ENCODE results near the gene SETBP1. TPM values are rescaled to one million over a fixed set of nuclear protein-coding genes. Genes with fewer than 3 reads are reported as not detected.

Gene SETBP1
- total RNA-seq, 1 experiment from 2014 or later, result 0.23 TPM

DNA sequence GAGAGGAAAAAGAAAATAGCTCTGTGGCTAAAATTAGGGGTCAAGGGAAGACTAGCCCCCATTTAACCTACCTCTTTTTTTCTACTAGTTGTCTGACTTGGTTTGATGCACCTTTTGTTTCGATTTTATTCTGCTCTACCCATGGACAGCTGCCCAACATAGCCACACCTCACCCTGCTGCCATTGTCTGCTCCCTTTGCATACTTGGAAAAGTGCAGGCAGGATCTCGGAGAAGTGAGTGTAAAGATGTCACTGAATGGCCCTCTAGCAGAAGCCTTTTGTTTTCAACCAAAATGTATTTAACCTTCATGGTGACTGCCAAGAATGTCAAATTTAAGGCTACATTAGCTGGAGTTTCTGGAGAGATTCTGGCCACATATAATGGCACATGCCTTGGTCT is 62.9 kb downstream of the SETBP1 start:
- ATAC-seq, result no peak
- no TSS peak for BruUV-seq (replicated peaks)
- DNase-seq (ENCODE audit: low read depth, low spot score), result no peak

GRCh38 chr18:44744161-44745121 is 63.8 kb downstream of the SETBP1 start:
- ATAC-seq, result no peak
- ChIA-PET POLR2A (no interaction called here), CTCF (no interaction called here)
- H3K27ac ChIP-seq (ENCODE audit: low read length), result no peak overlapping the region
- BruUV-seq (replicated peaks), result no TSS peak
- no peaks in the 10 kb centered on the region for H3K36me3 ChIP-seq (ENCODE audit: control insufficient read depth, insufficient read depth, low read length)
- intact Hi-C loops (cut with micrococcal nuclease; ENCODE audit: unreplicated experiment) (no loop called here), in situ Hi-C loops (cut with HindIII; ENCODE audit: low pct_unique_long_range_greater_than_20kb, low sequenced_read_pairs) (no loop called here)
- no peaks in the 10 kb centered on the region for H3K9me3 ChIP-seq (ENCODE audit: control insufficient read depth, insufficient read depth, low read depth, low read length)
- DNase-seq (ENCODE audit: low read depth, low spot score), result no peak
- H3K4me1 ChIP-seq (ENCODE audit: control insufficient read depth, insufficient read depth, low read length), result no peaks in the 10 kb centered on the region
- no peak overlapping the region for H3K4me3 ChIP-seq (ENCODE audit: low read depth in 2 of 2, low read length in 2 of 2)
- no peaks in the 10 kb centered on the region for H3K27me3 ChIP-seq (ENCODE audit: control insufficient read depth, insufficient read depth, low read length)
- TF ChIP-seq TCF7L2 (IDR thresholded peaks at IDR 0.05; ENCODE audit: low read depth, low read length), result no peak
- TF ChIP-seq CTCF (IDR thresholded peaks at IDR 0.05), result no peak
- TF ChIP-seq, protein P1, sequence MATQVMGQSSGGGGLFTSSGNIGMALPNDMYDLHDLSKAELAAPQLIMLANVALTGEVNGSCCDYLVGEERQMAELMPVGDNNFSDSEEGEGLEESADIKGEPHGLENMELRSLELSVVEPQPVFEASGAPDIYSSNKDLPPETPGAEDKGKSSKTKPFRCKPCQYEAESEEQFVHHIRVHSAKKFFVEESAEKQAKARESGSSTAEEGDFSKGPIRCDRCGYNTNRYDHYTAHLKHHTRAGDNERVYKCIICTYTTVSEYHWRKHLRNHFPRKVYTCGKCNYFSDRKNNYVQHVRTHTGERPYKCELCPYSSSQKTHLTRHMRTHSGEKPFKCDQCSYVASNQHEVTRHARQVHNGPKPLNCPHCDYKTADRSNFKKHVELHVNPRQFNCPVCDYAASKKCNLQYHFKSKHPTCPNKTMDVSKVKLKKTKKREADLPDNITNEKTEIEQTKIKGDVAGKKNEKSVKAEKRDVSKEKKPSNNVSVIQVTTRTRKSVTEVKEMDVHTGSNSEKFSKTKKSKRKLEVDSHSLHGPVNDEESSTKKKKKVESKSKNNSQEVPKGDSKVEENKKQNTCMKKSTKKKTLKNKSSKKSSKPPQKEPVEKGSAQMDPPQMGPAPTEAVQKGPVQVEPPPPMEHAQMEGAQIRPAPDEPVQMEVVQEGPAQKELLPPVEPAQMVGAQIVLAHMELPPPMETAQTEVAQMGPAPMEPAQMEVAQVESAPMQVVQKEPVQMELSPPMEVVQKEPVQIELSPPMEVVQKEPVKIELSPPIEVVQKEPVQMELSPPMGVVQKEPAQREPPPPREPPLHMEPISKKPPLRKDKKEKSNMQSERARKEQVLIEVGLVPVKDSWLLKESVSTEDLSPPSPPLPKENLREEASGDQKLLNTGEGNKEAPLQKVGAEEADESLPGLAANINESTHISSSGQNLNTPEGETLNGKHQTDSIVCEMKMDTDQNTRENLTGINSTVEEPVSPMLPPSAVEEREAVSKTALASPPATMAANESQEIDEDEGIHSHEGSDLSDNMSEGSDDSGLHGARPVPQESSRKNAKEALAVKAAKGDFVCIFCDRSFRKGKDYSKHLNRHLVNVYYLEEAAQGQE (IDR thresholded peaks at IDR 0.05; ENCODE audit: insufficient read depth in 1 of 2, low read depth in 2 of 2, low read length in 1 of 2), result no peak
- no peak for TF ChIP-seq POLR2AphosphoS5 (IDR thresholded peaks at IDR 0.05; ENCODE audit: low read depth, low read length)
- no peak for TF ChIP-seq SIN3A (IDR thresholded peaks at IDR 0.05; ENCODE audit: borderline replicate concordance, insufficient read depth, low read depth, low read length)

More for the DNA sequence above, 62.9 kb downstream of the SETBP1 start:
- ChIA-PET CTCF (no interaction called here), POLR2A (no interaction called here)
- Histone ChIP-seq H3K4me3 (ENCODE audit: low read depth in 2 of 2, low read length in 2 of 2) (no peak overlapping the region), H3K27ac (ENCODE audit: low read length) (no peak overlapping the region), H3K36me3 (ENCODE audit: control insufficient read depth, insufficient read depth, low read length) (no peaks in the 10 kb centered on the region), H3K4me1 (ENCODE audit: control insufficient read depth, insufficient read depth, low read length) (no peaks in the 10 kb centered on the region), H3K27me3 (ENCODE audit: control insufficient read depth, insufficient read depth, low read length) (no peaks in the 10 kb centered on the region), H3K9me3 (ENCODE audit: control insufficient read depth, insufficient read depth, low read depth, low read length) (no peaks in the 10 kb centered on the region)
- in situ Hi-C loops (cut with HindIII; ENCODE audit: low pct_unique_long_range_greater_than_20kb, low sequenced_read_pairs) (no loop called here), intact Hi-C loops (cut with micrococcal nuclease; ENCODE audit: unreplicated experiment) (no loop called here)
- no peak for TF ChIP-seq SIN3A (IDR thresholded peaks at IDR 0.05; ENCODE audit: borderline replicate concordance, insufficient read depth, low read depth, low read length)
- no peak for TF ChIP-seq TCF7L2 (IDR thresholded peaks at IDR 0.05; ENCODE audit: low read depth, low read length)
- no peak for TF ChIP-seq POLR2AphosphoS5 (IDR thresholded peaks at IDR 0.05; ENCODE audit: low read depth, low read length)
- TF ChIP-seq CTCF (IDR thresholded peaks at IDR 0.05), result no peak
- TF ChIP-seq, protein P1 (IDR thresholded peaks at IDR 0.05; ENCODE audit: insufficient read depth in 1 of 2, low read depth in 2 of 2, low read length in 1 of 2), result no peak
